SU-DHL-6 (cell line): ENCODE results near the gene DLX4.
A peak's percentile ranks its signal among the peaks of the same experiment; 100 is the strongest.

ENCODE experiments used
- H2AFZ ChIP-seq: fragments of 200-600 bp; sonication (generic); 2 replicates; pipeline ENCODE4 v1.6.1; 2014; ENCODE audit warnings: low read depth, mild to moderate bottlenecking, moderate library complexity, mixed read lengths, antibody characterized with exemption, low read length; ENCODE audit not compliant: severe bottlenecking
- H3F3A ChIP-seq: fragments of 200-600 bp; shearing (Covaris generic); 2 replicates; pipeline ENCODE4 v1.6.0; 2016; ENCODE audit warnings: antibody characterized with exemption, mild to moderate bottlenecking; ENCODE audit not compliant: insufficient read depth
- H3K27ac ChIP-seq: fragments of 200-600 bp; sonication (generic); 2 replicates; pipeline ENCODE4 v1.5.1; 2016; ENCODE audit warnings: low read depth, mild to moderate bottlenecking, low read length, moderate library complexity, mixed read lengths
- H3K27me3 ChIP-seq: fragments of 200-600 bp; sonication (generic), shearing (Covaris generic); 2 replicates; pipeline ENCODE4 v1.6.0; 2014; ENCODE audit warnings: mild to moderate bottlenecking, low read length
- H3K36me3 ChIP-seq: fragments of 200-600 bp; sonication (generic); 2 replicates; pipeline ENCODE4 v1.6.1; 2014; ENCODE audit warnings: mild to moderate bottlenecking, low read length, mixed read lengths
- H3K4me2 ChIP-seq: fragments of 300-600, 200-600 bp; shearing (Covaris generic), sonication (generic); 2 replicates; pipeline ENCODE4 v1.6.0; 2014; ENCODE audit warnings: low read length, low read depth, mild to moderate bottlenecking; ENCODE audit not compliant: poor library complexity, severe bottlenecking
- H3K4me3 ChIP-seq: fragments of 200-600 bp; sonication (generic); 2 replicates; pipeline ENCODE4 v1.5.1; 2014; ENCODE audit warnings: antibody characterized with exemption, low read length, mild to moderate bottlenecking, mixed read lengths; ENCODE audit not compliant: insufficient read depth, poor library complexity, severe bottlenecking
- H3K79me2 ChIP-seq: fragments of 200-600 bp; sonication (generic); 2 replicates; pipeline ENCODE4 v1.6.1; 2014; ENCODE audit warnings: mild to moderate bottlenecking, low read length, moderate library complexity; ENCODE audit not compliant: insufficient read depth
- H3K9ac ChIP-seq: fragments of 200-600 bp; sonication (generic); 2 replicates; pipeline ENCODE4 v1.7.0; 2014; ENCODE audit warnings: mild to moderate bottlenecking, low read length
- H3K9me2 ChIP-seq: fragments of 200-600 bp; sonication (generic); replicated peaks from 2 replicates; pipeline ENCODE4 v1.6.1; 2014; ENCODE audit warnings: low read length; ENCODE audit not compliant: insufficient read depth
- H3K9me3 ChIP-seq: fragments of 200-600 bp; sonication (generic); 2 replicates; pipeline ENCODE4 v1.6.1; 2014; ENCODE audit warnings: low read length, mixed read lengths; ENCODE audit not compliant: insufficient read depth
- H4K20me1 ChIP-seq: fragments of 200-600 bp; sonication (generic); 2 replicates; pipeline ENCODE4 v1.6.1; 2014; ENCODE audit warnings: low read depth, mild to moderate bottlenecking, antibody characterized with exemption, low read length, moderate library complexity, mixed read lengths
- CTCF ChIP-seq: fragments of 200-600 bp; sonication (generic); IDR thresholded peaks from one replicate; pipeline ENCODE4 v1.5.1; 2017; ENCODE audit warnings: antibody characterized with exemption, mild to moderate bottlenecking, low read length, moderate library complexity; ENCODE audit not compliant: insufficient read depth, poor library complexity, severe bottlenecking
- EZH2phosphoT487 ChIP-seq: fragments of 200-600 bp; sonication (generic), shearing (Covaris generic); conservative IDR thresholded peaks from 2 replicates; pipeline ENCODE4 v1.6.1; 2018; ENCODE audit warnings: mild to moderate bottlenecking, antibody characterized with exemption, low read length, moderate library complexity, mixed read lengths

DLX4 gene

DNA sequence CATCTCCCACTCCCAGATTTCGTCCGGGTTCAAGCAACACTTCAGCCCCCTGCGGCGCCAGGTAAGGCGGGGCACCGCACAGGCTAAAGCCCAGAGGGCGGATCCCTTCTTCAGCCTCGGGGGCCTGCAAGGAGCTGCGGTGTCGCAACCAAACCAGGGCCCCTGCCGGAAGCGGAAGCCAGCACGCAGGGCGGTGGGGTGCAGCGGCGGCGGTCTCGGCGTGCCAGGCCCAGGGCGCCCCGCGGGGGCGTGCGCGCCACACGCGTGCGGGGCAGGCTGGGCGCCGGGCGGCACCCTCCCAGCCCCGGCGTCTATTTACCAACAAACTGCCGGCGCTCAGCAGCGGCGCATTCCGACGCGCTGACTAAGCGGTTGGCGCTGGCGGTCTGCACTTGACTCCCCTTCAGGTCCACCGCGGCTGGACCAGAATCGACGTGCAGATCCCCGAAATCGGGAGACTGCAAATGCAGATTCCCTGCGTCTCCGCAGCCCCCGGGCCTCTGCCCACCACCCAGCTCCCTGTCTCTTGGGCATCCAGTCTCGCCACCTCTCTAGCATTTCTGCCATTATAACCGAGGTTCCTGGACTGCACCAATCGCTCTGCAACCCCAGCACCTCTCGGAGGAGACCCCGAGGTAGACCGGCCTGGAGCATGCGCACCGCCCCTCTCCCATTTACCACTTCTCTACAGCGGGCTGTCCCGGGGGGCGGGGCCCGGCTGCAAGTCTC, 421 bp upstream of the DLX4 start:
- Histone ChIP-seq H3K9ac (peak overlapping the region; percentile 40), H3K4me2 (peak overlapping the region; percentile 60), H3K9me3 (no peaks in the 10 kb centered on the region), H3K4me3 (peak overlapping the region; percentile 49), H2AFZ (peak overlapping the region; percentile 62), H3K79me2 (no peaks in the 10 kb centered on the region), H3K9me2 (no peaks in the 10 kb centered on the region), H3K36me3 (no peaks in the 10 kb centered on the region), H3K27ac (no peak overlapping the region), H4K20me1 (no peaks in the 10 kb centered on the region), H3F3A (0 out of 2 replicates have a peak, but pooled peaks cover 3% of the 10 kb centered on the region), H3K27me3 (no peaks in the 10 kb centered on the region)
- TF ChIP-seq EZH2phosphoT487 = no peak
- no peak for TF ChIP-seq CTCF

- H2AFZ ChIP-seq = no peak overlapping the region
- H3K27ac ChIP-seq = no peak overlapping the region
- H3K27me3 ChIP-seq = no peaks in the 10 kb centered on the region
- no peaks in the 10 kb centered on the region for H4K20me1 ChIP-seq
- H3F3A ChIP-seq = 0 out of 2 replicates have a peak, but pooled peaks cover 3% of the 10 kb centered on the region
- H3K4me2 ChIP-seq = no peak overlapping the region
- H3K9me2 ChIP-seq = no peaks in the 10 kb centered on the region
- no peaks in the 10 kb centered on the region for H3K36me3 ChIP-seq
- H3K4me3 ChIP-seq = no peak overlapping the region
- no peak overlapping the region for H3K9ac ChIP-seq
- H3K79me2 ChIP-seq = no peaks in the 10 kb centered on the region
- no peaks in the 10 kb centered on the region for H3K9me3 ChIP-seq
- TF ChIP-seq EZH2phosphoT487 (no peak), CTCF (no peak)
Measured at GRCh38 chr17:49969795-49970389, 902 bp downstream of the DLX4 start.

- Histone ChIP-seq H3K4me3 (no peak overlapping the region), H3K36me3 (no peaks in the 10 kb centered on the region), H3K9ac (no peak overlapping the region), H3K4me2 (no peak overlapping the region), H4K20me1 (no peaks in the 10 kb centered on the region), H3K27ac (no peak overlapping the region), H2AFZ (no peak overlapping the region), H3K27me3 (no peaks in the 10 kb centered on the region), H3K9me2 (no peaks in the 10 kb centered on the region), H3K79me2 (no peaks in the 10 kb centered on the region), H3K9me3 (no peaks in the 10 kb centered on the region), H3F3A (0 out of 2 replicates have a peak, but pooled peaks cover 3% of the 10 kb centered on the region)
- TF ChIP-seq CTCF (no peak), EZH2phosphoT487 (no peak)
Measured at GRCh38 chr17:49970498-49970897, 1.5 kb downstream of the DLX4 start.
